Activated CD4-positive, alpha-beta T cell treated with anti-CD3 and anti-CD28 coated beads for 48 hours (primary cell): ENCODE measurements around the gene FOXS1.

Experiments used
- DNase-seq: peaks from one replicate; pipeline ENCODE4 v3.0.0-alpha.2; 2020

The FOXS1 gene

GRCh38 chr20:31860390-31861134 is 15.2 kb upstream of the FOXS1 start:
- DNase-seq = no peak

DNA sequence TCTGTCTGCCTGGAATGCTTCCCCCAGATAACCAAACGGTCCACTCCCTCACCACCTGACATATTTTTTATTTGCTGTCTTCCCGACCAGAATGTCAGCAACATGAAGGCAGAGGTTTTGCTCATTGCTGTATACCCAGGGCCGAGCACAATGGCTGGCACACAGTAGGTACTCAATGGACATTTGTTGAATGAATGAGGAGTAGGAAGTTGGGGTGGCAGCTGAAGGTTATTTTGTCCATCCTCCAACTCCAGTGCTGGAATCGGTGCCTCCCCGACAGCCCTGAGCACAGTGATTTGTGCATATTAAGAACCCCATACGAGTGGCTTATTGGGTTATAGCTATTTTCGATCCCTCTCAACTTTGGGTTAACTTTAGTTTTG is 14.6 kb upstream of the FOXS1 start:
- DNase-seq = no peak

GRCh38 chr20:31859266-31859997 is 14.0 kb upstream of the FOXS1 start:
- no peak for DNase-seq

- DNase-seq = no peak
These were observed 13.3 kb upstream of the FOXS1 start for GRCh38 chr20:31858760-31859083.

DNA sequence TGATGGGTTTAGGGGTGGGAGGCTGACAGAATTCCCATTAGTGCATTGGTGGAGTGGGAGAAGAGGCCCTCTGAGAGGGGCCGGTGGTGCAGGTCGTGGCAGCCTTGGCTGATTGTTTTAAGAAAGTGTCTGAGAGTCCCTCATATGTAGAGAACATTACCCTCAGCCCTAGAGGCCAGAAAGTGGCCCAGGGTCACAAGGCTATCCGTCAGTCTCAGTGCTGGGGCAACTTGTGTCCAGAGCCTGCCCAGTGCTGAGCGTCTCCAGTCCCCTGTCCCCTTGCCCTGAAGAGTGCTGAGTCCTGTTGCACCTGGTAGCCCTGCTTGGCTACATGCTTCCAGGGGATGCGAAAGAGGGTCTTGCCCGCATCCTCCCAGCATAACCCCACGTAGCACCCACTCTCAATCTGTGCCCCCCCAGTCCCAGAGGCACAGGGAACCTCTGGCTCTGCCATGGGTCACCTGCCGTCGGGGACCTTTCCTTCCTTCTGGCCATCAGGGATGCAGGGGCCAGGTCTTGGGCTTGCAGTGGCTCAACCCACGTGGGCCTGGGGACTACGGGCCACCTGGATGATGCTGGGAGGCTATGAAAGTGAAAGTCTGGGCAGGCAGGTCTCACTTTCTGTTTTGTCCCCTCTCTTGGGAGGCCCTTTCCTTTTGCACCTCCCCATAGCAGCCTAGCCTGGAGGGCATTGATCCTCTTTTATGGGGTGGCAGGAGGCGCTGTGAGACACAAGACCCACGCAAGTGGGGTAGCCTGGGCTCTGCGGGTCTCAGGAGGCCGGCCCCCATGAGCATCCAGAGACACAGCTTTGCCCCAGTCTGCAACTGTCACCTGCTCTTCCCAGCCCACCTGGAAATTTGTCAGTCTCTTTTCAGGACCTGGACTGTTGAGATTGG is 12.7 kb upstream of the FOXS1 start:
- DNase-seq = no peak

GRCh38 chr20:31856516-31856915 is 11.1 kb upstream of the FOXS1 start:
- no peak for DNase-seq

DNA sequence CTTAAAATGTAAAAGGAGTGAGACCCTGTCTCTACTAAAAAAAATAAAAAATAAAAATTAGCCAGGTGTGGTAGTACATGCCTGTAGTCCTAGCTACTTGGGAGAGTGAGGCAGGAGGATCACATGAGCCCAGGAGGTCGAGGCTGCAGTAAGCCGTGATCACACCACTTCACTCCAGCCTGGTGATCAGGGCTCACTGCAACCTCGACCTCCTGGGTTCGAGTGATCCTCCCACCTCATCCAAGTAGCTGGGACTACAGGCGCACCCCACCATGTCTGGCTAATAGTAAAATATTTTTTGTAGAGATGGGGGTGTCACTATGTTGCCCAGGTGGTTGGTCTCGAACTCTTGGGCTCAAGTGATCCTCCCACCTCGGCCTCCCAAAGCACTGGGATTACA is 8.1 kb upstream of the FOXS1 start:
- no peak for DNase-seq

- no peak for DNase-seq
These were observed 6.0 kb upstream of the FOXS1 start for GRCh38 chr20:31851240-31851955.

DNA sequence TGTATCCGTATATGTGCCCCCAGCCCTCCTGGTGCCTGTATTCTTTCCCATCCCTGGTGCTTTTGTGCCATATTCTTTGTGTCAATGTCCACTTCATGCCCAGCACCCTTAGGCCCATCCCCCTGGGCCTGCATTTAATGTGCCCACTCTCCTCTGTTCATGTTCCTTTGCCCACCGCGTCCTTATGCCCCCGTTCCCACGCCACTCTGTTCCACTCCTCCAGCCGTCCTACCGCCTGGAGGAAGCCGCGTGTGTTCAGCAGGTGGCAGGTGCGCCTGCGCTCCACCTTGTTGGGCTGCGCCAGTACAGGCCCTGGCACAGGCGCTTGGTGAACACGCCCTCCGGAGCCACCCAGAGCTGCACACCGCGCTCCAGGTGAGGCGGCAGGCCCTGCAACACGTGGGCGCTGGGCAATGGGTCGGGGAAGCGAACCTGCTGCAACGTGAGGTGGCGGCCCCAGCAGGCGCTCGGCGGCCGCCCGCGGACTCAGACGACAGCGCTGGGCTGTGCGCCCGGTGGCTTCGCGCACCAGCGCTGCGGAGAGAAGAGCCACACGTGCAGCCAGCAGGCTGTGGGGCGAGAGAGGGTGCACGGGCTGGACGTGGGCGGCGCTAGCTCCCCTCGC is 4.0 kb upstream of the FOXS1 start:
- no peak for DNase-seq

- DNase-seq = no peak
These were observed 2.9 kb upstream of the FOXS1 start for GRCh38 chr20:31848088-31848999.

- DNase-seq = no peak
These were observed 1.4 kb upstream of the FOXS1 start for GRCh38 chr20:31846793-31847138.

DNA sequence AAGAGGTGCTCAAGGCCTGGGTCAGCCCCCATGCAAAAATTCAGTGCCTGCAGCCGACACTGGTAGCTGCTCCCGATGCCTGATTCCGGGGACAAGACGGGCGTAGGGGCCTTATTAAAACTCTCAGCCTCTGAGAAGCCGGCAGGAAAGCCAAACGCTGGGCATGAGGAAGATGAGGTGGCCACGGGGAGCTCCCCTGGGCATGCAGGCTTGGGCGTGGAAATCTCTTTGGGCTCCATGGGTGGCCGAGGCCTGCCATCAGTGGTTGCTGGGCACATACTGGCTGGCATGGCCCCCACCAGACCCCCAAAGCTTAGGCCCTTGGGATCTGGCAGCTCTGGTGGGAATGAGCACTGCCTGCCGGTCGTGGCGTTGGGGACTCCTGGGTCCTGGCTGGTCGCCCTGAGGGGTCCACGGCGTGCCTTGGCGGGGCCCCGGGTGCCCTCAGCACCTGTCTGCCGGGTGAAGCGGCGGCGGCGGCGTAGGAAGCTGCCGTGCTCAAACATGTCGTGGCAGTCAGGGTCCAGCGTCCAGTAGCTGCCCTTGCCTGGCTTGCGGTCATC is 586 bp downstream of the FOXS1 start:
- no peak for DNase-seq

- no peak for DNase-seq
These were observed 1.5 kb downstream of the FOXS1 start for GRCh38 chr20:31843881-31844280.

GRCh38 chr20:31843288-31843687 is 2.1 kb downstream of the FOXS1 start:
- DNase-seq = no peak

- DNase-seq = no peak
These were observed 2.8 kb downstream of the FOXS1 start for GRCh38 chr20:31842471-31843157.

DNA sequence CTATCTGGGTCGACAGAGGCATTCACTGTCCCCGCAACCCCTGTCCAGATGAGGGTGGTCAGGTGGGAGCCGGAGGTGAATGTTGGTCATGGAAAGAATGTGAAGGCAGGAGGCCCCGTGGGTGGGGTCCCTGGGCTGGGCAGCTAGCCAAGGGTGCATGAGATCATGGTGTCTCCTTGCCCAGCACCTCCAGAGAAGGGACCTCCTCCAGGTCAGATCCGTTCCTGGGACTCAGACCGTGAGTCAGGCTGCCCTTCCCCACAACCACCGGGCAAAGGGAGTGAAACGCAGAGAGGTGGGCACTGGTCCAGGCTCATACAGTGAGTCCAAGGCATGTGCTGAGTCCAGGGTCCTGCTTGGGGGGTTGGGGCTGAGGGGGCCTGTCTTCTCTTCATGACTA is 3.5 kb downstream of the FOXS1 start:
- no peak for DNase-seq

DNA sequence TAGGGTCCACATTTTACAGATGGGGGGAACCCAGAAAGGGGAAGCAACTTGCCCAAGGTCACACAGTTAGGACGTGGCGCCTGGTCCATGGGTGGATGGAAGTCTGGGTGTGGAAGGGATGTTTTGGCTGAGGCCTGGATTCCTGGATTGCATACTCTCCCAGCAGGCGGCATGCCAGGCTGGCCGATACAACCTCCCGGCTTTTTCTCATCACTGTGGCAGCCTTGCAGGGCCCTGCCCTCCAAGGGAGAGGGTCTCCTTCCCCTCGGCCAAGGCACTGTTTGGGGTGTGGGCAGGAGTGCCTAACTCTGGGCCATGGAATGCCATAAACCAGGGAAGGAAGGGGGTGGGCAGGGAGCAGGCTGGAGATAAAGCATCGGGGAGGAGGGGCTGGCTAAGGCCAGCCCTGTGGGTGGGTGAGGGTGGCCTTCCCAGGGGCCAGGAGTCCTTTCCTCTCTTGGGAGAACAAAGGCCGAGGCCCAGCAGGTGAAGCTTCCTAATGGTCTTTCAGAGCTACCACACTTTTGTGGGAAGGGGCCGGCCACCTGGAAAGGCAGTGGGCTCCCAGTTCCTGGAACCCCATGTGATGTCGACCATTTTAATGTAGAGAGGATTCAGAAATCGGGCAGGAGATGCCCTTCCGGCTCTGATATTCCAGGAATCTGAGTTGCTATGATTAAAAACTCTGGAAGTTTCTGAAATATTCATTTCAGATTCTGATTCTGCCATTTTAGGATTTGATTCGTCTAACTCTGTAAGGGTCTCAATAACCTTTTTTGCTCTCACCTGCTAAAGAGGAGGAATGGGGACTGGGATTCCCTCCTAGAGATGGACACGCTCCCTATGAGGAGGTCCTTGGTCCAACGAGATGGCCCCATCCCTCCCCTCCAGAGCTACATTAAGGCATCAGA is 4.2 kb downstream of the FOXS1 start:
- no peak for DNase-seq

- DNase-seq = no peak
These were observed 5.5 kb downstream of the FOXS1 start for GRCh38 chr20:31839782-31840487.
